NT2/D1 (cell line): ENCODE results near the gene MRO.

ENCODE experiments used
- DNase-seq: peaks from one replicate; pipeline ENCODE4 v3.0.0-alpha.2; 2011; ENCODE audit warnings: low read depth, low spot score
- H3K27me3 ChIP-seq: 2 replicates; pipeline ENCODE4 v1.6.0; 2011; ENCODE audit warnings: mild to moderate bottlenecking; ENCODE audit not compliant: insufficient read length, insufficient read depth
- H3K36me3 ChIP-seq: 2 replicates; pipeline ENCODE4 v1.6.1; 2011; ENCODE audit warnings: mild to moderate bottlenecking, low read length, mixed read lengths; ENCODE audit not compliant: insufficient read depth, insufficient read length
- H3K4me1 ChIP-seq: 2 replicates; pipeline ENCODE4 v1.5.1; 2011; ENCODE audit not compliant: insufficient read depth, insufficient read length
- H3K4me3 ChIP-seq: 2 replicates; pipeline ENCODE4 v1.5.1; 2011; ENCODE audit warnings: low read depth; ENCODE audit not compliant: insufficient read length
- H3K9ac ChIP-seq: 2 replicates; pipeline ENCODE4 v1.6.0; 2011; ENCODE audit warnings: low read depth; ENCODE audit not compliant: insufficient read length
- H3K9me3 ChIP-seq: 2 replicates; pipeline ENCODE4 v1.5.1; 2011; ENCODE audit warnings: mild to moderate bottlenecking, low read length; ENCODE audit not compliant: insufficient read depth
- SUZ12 ChIP-seq: IDR thresholded peaks from 2 replicates; pipeline ENCODE4 v1.6.1; 2011; ENCODE audit not compliant: insufficient read length, insufficient read depth; ENCODE audit errors: extremely low read depth
- YY1 ChIP-seq: IDR thresholded peaks from 2 replicates; pipeline ENCODE4 v1.6.1; 2011; ENCODE audit not compliant: insufficient read length, insufficient read depth
- ZNF274 ChIP-seq: IDR thresholded peaks from 2 replicates; pipeline ENCODE4 v1.6.1; 2011; ENCODE audit warnings: mild to moderate bottlenecking, low read depth, low read length

Gene MRO

GRCh38 chr18:50819027-50819727 lies 639 bp downstream of the MRO start:
- no peaks in the 10 kb centered on the region for H3K9me3 ChIP-seq
- peak; percentile 28 for DNase-seq
- H3K9ac ChIP-seq = peak overlapping the region; percentile 22
- TF ChIP-seq SUZ12 = no peak
- H3K36me3 ChIP-seq = no peaks in the 10 kb centered on the region
- H3K4me1 ChIP-seq = peaks cover 3% of the 10 kb centered on the region
- no peak overlapping the region for H3K4me3 ChIP-seq
- H3K27me3 ChIP-seq = no peaks in the 10 kb centered on the region

- H3K9ac ChIP-seq = no peak overlapping the region
- DNase-seq = no peak
- no peak overlapping the region for H3K4me3 ChIP-seq
- TF ChIP-seq ZNF274 = no peak
- no peak for TF ChIP-seq SUZ12
- no peak for TF ChIP-seq YY1
- H3K27me3 ChIP-seq = no peaks in the 10 kb centered on the region
- peaks cover 3% of the 10 kb centered on the region for H3K4me1 ChIP-seq
- no peaks in the 10 kb centered on the region for H3K36me3 ChIP-seq
- peaks cover 8% of the 10 kb centered on the region; the same call in 1 of the 2 replicates for H3K9me3 ChIP-seq
Observed at GRCh38 chr18:50816419-50817166, 3.2 kb downstream of the MRO start.

- TF ChIP-seq ZNF274 (no peak), SUZ12 (no peak), YY1 (no peak)
- H3K27me3 ChIP-seq = no peaks in the 10 kb centered on the region
- H3K4me3 ChIP-seq = no peak overlapping the region
- no peaks in the 10 kb centered on the region for H3K36me3 ChIP-seq
- H3K9me3 ChIP-seq = peaks cover 12% of the 10 kb centered on the region; the same call in 1 of the 2 replicates
- no peak overlapping the region for H3K9ac ChIP-seq
- H3K4me1 ChIP-seq = peaks cover 3% of the 10 kb centered on the region
- no peak for DNase-seq
Observed at GRCh38 chr18:50814395-50814794, 5.4 kb downstream of the MRO start.

- Histone ChIP-seq H3K9me3 (peaks cover 12% of the 10 kb centered on the region; the same call in 1 of the 2 replicates), H3K36me3 (no peaks in the 10 kb centered on the region), H3K27me3 (no peaks in the 10 kb centered on the region), H3K4me1 (peaks cover 3% of the 10 kb centered on the region), H3K4me3 (no peak overlapping the region), H3K9ac (no peak overlapping the region)
- no peak for TF ChIP-seq SUZ12
- TF ChIP-seq YY1 = no peak
- no peak for TF ChIP-seq ZNF274
- no peak for DNase-seq
Observed at GRCh38 chr18:50813353-50813752, 6.5 kb downstream of the MRO start.

GRCh38 chr18:50812834-50813233 lies 7.0 kb downstream of the MRO start:
- peaks cover 3% of the 10 kb centered on the region for H3K4me1 ChIP-seq
- H3K9me3 ChIP-seq = peaks cover 12% of the 10 kb centered on the region; the same call in 1 of the 2 replicates
- H3K4me3 ChIP-seq = no peak overlapping the region
- no peak for TF ChIP-seq SUZ12
- no peak for TF ChIP-seq YY1
- no peak for TF ChIP-seq ZNF274
- no peak for DNase-seq
- H3K27me3 ChIP-seq = no peaks in the 10 kb centered on the region
- H3K9ac ChIP-seq = no peak overlapping the region
- no peaks in the 10 kb centered on the region for H3K36me3 ChIP-seq

- no peak for DNase-seq
- no peak for TF ChIP-seq YY1
- no peaks in the 10 kb centered on the region for H3K4me1 ChIP-seq
- no peak overlapping the region for H3K4me3 ChIP-seq
- no peaks in the 10 kb centered on the region for H3K36me3 ChIP-seq
- peaks cover 10% of the 10 kb centered on the region; the same call in 1 of the 2 replicates for H3K9me3 ChIP-seq
- no peak overlapping the region for H3K9ac ChIP-seq
- no peaks in the 10 kb centered on the region for H3K27me3 ChIP-seq
Observed at GRCh38 chr18:50807176-50807575, 12.6 kb downstream of the MRO start.

GRCh38 chr18:50806208-50806616 lies 13.6 kb downstream of the MRO start:
- no peaks in the 10 kb centered on the region for H3K36me3 ChIP-seq
- H3K27me3 ChIP-seq = no peaks in the 10 kb centered on the region
- H3K4me1 ChIP-seq = no peaks in the 10 kb centered on the region
- H3K9me3 ChIP-seq = 0 out of 2 replicates have a peak, but pooled peaks cover under 1% of the 10 kb centered on the region
- TF ChIP-seq SUZ12 (no peak), YY1 (no peak), ZNF274 (no peak)
- no peak overlapping the region for H3K4me3 ChIP-seq
- no peak overlapping the region for H3K9ac ChIP-seq
- no peak for DNase-seq
